CD4-positive, alpha-beta memory T cell (primary cell): Measurements from ENCODE around the gene SPIRE2. TPM values are rescaled to one million over a fixed set of nuclear protein-coding genes. Genes with fewer than 3 reads are reported as not detected.
A peak's percentile ranks its signal among the peaks of the same experiment; 100 is the strongest.
"Not testable (repeated sequence)": the region's sequence is repeated elsewhere in the genome, so short reads cannot be mapped to it uniquely, and the experiment has no call there.

Experiments
- CTCF ChIA-PET: fragments of 350-600 bp; sonication (Branson Sonifier 250); formaldehyde crosslinking; loops from one replicate; lab custom pipeline; 2021; ENCODE audit warnings: inconsistent platforms; ENCODE audit not compliant: partially characterized antibody; lab: Charles Lee
- POLR2A ChIA-PET: fragments of 350-600 bp; sonication (Branson Sonifier 250); formaldehyde crosslinking; loops from one replicate; lab custom pipeline; 2021; ENCODE audit not compliant: partially characterized antibody; lab: Charles Lee
- DNase-seq, 5 donors: peaks; one replicate each; pipeline versions ENCODE4 v3.0.0 to v3.0.0-alpha.2; 2020 to 2022; ENCODE audit warnings: mixed read lengths in 1 of 5
- H3K27ac ChIP-seq: one replicate; pipeline ENCODE4 v1.7.0; 2013; ENCODE audit warnings: low read depth, low read length
- H3K27me3 ChIP-seq: 2 replicates; pipeline ENCODE4 v1.7.0; 2013; ENCODE audit warnings: mild to moderate bottlenecking, low read length, moderate library complexity; ENCODE audit not compliant: insufficient read depth
- H3K36me3 ChIP-seq: 2 replicates; pipeline ENCODE4 v1.7.0; 2013; ENCODE audit warnings: mild to moderate bottlenecking, low read length, moderate library complexity; ENCODE audit not compliant: insufficient read depth
- H3K4me1 ChIP-seq: 2 replicates; pipeline ENCODE4 v1.7.0; 2013; ENCODE audit warnings: mild to moderate bottlenecking, low read length, moderate library complexity; ENCODE audit not compliant: insufficient read depth
- H3K4me3 ChIP-seq, 2 donors: one replicate each; pipeline ENCODE4 v1.7.0; 2013; ENCODE audit warnings: low read length in 2 of 2, mild to moderate bottlenecking in 1 of 2
- H3K9me3 ChIP-seq, 2 donors: one replicate each; pipeline ENCODE4 v1.7.0; 2013; ENCODE audit warnings: low read length in 2 of 2, control low read depth in 1 of 2; ENCODE audit not compliant: control insufficient read depth in 1 of 2
- H3K27ac Mint-ChIP-seq, 7 donors: one replicate each; pipeline ENCODE4 v1.8.0; 2020 to 2021; ENCODE audit warnings: mixed read lengths in 7 of 7, mild to moderate bottlenecking in 6 of 7, inconsistent platforms in 3 of 7, moderate library complexity in 3 of 7
- H3K27me3 Mint-ChIP-seq, 2 donors: one replicate each; pipeline ENCODE4 v1.8.0; 2020 to 2021; ENCODE audit warnings: mixed read lengths in 2 of 2
- H3K36me3 Mint-ChIP-seq, 2 donors: one replicate each; pipeline ENCODE4 v1.8.0; 2020 to 2021; ENCODE audit warnings: mixed read lengths in 2 of 2, inconsistent platforms in 1 of 2, mild to moderate bottlenecking in 1 of 2
- H3K4me1 Mint-ChIP-seq, 4 donors: one replicate each; pipeline ENCODE4 v1.8.0; 2020 to 2021; ENCODE audit warnings: mixed read lengths in 4 of 4, mild to moderate bottlenecking in 1 of 4
- H3K4me3 Mint-ChIP-seq, 8 donors: one replicate each; pipeline ENCODE4 v1.8.0; 2020 to 2021; ENCODE audit warnings: mixed read lengths in 8 of 8, mild to moderate bottlenecking in 7 of 8, moderate library complexity in 6 of 8, inconsistent platforms in 3 of 8
- H3K9me3 Mint-ChIP-seq, 8 donors: one replicate each; pipeline ENCODE4 v1.8.0; 2020 to 2021; ENCODE audit warnings: mixed read lengths in 8 of 8, mild to moderate bottlenecking in 5 of 8, inconsistent platforms in 3 of 8, moderate library complexity in 1 of 8
- intact Hi-C: fragments of 100-400 bp; cut with micrococcal nuclease; formaldehyde crosslinking; loops from one replicate; pipeline ENCODE4 v1.15.1; 2023
- polyA plus RNA-seq, 2 donors: library from polyadenylated mRNA; unstranded; fragments of 300-500 nt; fragmentation: Illumina TruSeq; gene quantifications; one replicate each; pipeline ENCODE4 v1.2.3, GENCODE V29; 2021
- total RNA-seq, 2 experiments: library from RNA; stranded (reverse); gene quantifications; one replicate each; pipeline ENCODE4 v1.2.3, GENCODE V29; 2021

Gene SPIRE2
- total and polyA plus RNA-seq, 4 experiments from 2014 or later, result 0.71 to 3.3 (median 3.0) TPM; not detected in 1

DNA sequence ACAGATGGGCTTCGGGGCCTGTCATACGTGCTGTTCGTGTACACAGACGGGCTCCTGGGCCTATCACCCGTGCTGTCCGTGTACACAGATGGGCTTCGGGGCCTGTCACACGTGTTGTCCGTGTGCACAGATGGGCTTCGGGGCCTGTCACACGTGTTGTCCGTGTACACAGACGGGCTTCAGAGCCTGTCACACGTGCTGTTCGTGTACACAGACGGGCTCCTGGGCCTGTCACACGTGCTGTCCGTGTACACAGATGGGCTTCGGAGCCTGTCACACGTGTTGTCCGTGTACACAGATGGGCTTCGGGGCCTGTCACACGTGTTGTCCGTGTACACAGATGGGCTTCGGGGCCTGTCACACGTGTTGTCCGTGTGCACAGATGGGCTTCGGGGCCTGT, 50.8 kb downstream of the SPIRE2 start:
- DNase-seq, H3K4me3 Mint-ChIP-seq, H3K27me3 ChIP-seq, H3K27ac Mint-ChIP-seq, H3K27ac ChIP-seq, CTCF ChIA-PET, H3K4me3 ChIP-seq, H3K9me3 ChIP-seq, POLR2A ChIA-PET, H3K27me3 Mint-ChIP-seq: not testable (repeated sequence)
- Mint-ChIP-seq H3K4me1 (peaks cover 4 to 39% (median 16%) of the 10 kb centered on the region in 4 donors), H3K36me3 (peaks cover 44 to 48% of the 10 kb centered on the region in 2 donors), H3K9me3 (peaks cover 0 to 10% (median 4%) of the 10 kb centered on the region in 8 donors)
- Histone ChIP-seq H3K36me3 (peaks cover 48% of the 10 kb centered on the region), H3K4me1 (peaks cover 14% of the 10 kb centered on the region)
- intact Hi-C loops, result loop anchor here (10.0 kb wide), 1 partner anchor 314 kb away; the partner anchor contains the start of gene RPL13

GRCh38 chr16:89880477-89881367, 52.4 kb downstream of the SPIRE2 start:
- Mint-ChIP-seq H3K4me1 (peaks cover 4 to 25% (median 13%) of the 10 kb centered on the region in 4 donors), H3K36me3 (peaks cover 44 to 50% of the 10 kb centered on the region in 2 donors), H3K27me3 (no peaks in the 10 kb centered on the region), H3K4me3 (no peak overlapping the region), H3K9me3 (no peaks in the 10 kb centered on the region), H3K27ac (peak overlapping the region in 2 of 7 donors; percentile 17 to 63)
- no peak overlapping the region for H3K27ac ChIP-seq
- H3K27me3 ChIP-seq, result no peaks in the 10 kb centered on the region
- H3K9me3 ChIP-seq, result no peaks in the 10 kb centered on the region
- no peak overlapping the region for H3K4me3 ChIP-seq
- intact Hi-C loops, result no loop called here
- ChIA-PET CTCF (interaction anchor here (0.6 kb wide), 1 partner anchor 182 kb away, joined by 4 read pairs; no protein-coding TSS in a partner anchor), POLR2A (no interaction called here)
- H3K36me3 ChIP-seq, result peaks cover 50% of the 10 kb centered on the region
- DNase-seq, result no peak
- H3K4me1 ChIP-seq, result peaks cover 3% of the 10 kb centered on the region

DNA sequence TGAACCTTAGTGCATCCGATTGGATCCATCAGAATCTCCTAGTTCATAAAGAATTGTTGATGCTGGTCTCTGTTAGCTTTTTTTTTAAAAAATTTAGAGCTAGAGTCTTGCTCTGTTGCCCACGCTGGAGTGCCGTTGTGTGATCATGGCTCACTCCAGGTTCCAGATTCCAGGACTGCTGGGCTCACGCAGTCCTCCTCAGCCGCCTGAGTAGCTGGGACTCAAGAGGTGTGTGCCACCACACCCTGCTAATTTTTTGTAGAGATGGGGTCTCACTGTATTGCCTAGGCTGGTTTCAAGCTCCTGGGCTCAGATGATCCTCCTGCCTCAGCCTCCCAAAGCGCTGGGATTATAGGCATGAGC, 53.1 kb downstream of the SPIRE2 start:
- Mint-ChIP-seq H3K36me3 (peaks cover 48 to 54% of the 10 kb centered on the region in 2 donors), H3K27ac (peak overlapping the region in 1 of 7 donors; percentile 17), H3K4me1 (peaks cover 4 to 25% (median 13%) of the 10 kb centered on the region in 4 donors), H3K4me3 (no peak overlapping the region), H3K27me3 (no peaks in the 10 kb centered on the region), H3K9me3 (no peaks in the 10 kb centered on the region)
- H3K4me3 ChIP-seq, result no peak overlapping the region
- DNase-seq, result no peak
- no peak overlapping the region for H3K27ac ChIP-seq
- intact Hi-C loops, result no loop called here
- H3K27me3 ChIP-seq, result no peaks in the 10 kb centered on the region
- POLR2A ChIA-PET, result no interaction called here
- CTCF ChIA-PET, result interaction anchor here (0.7 kb wide), 1 partner anchor 26 kb away, joined by 4 read pairs; no protein-coding TSS in a partner anchor
- no peaks in the 10 kb centered on the region for H3K4me1 ChIP-seq
- peaks cover 51% of the 10 kb centered on the region for H3K36me3 ChIP-seq
- no peaks in the 10 kb centered on the region for H3K9me3 ChIP-seq

GRCh38 chr16:89883346-89884040, 55.2 kb downstream of the SPIRE2 start:
- peaks cover 4 to 20% (median 12%) of the 10 kb centered on the region in 4 donors for H3K4me1 Mint-ChIP-seq
- intact Hi-C loops, result no loop called here
- H3K4me3 Mint-ChIP-seq, result no peak overlapping the region
- no peak overlapping the region for H3K27ac ChIP-seq
- H3K27ac Mint-ChIP-seq, result peak overlapping the region in 5 of 7 donors; percentile 10 to 84 (median 54)
- no peaks in the 10 kb centered on the region for H3K27me3 Mint-ChIP-seq
- peaks cover 0 to 2% (median 0%) of the 10 kb centered on the region in 8 donors for H3K9me3 Mint-ChIP-seq
- DNase-seq, result no peak
- H3K9me3 ChIP-seq, result no peaks in the 10 kb centered on the region
- POLR2A ChIA-PET, result no interaction called here
- peaks cover 57 to 60% of the 10 kb centered on the region in 2 donors for H3K36me3 Mint-ChIP-seq
- H3K36me3 ChIP-seq, result peaks cover 63% of the 10 kb centered on the region
- CTCF ChIA-PET, result no interaction called here
- no peaks in the 10 kb centered on the region for H3K27me3 ChIP-seq
- H3K4me1 ChIP-seq, result no peaks in the 10 kb centered on the region
- no peak overlapping the region for H3K4me3 ChIP-seq

GRCh38 chr16:89884041-89884421, 55.8 kb downstream of the SPIRE2 start:
- no peak overlapping the region for H3K4me3 ChIP-seq
- Mint-ChIP-seq H3K9me3 (peaks cover 0 to 2% (median 0%) of the 10 kb centered on the region in 8 donors), H3K36me3 (peaks cover 54 to 58% of the 10 kb centered on the region in 2 donors), H3K4me3 (no peak overlapping the region), H3K4me1 (peaks cover 4 to 16% (median 12%) of the 10 kb centered on the region in 4 donors), H3K27ac (peak overlapping the region in 1 of 7 donors; percentile 54), H3K27me3 (no peaks in the 10 kb centered on the region)
- H3K36me3 ChIP-seq, result peaks cover 59% of the 10 kb centered on the region
- H3K27ac ChIP-seq, result no peak overlapping the region
- no peaks in the 10 kb centered on the region for H3K9me3 ChIP-seq
- no peaks in the 10 kb centered on the region for H3K4me1 ChIP-seq
- DNase-seq, result no peak
- CTCF ChIA-PET, result no interaction called here
- POLR2A ChIA-PET, result no interaction called here
- no peaks in the 10 kb centered on the region for H3K27me3 ChIP-seq
- intact Hi-C loops, result no loop called here

DNA sequence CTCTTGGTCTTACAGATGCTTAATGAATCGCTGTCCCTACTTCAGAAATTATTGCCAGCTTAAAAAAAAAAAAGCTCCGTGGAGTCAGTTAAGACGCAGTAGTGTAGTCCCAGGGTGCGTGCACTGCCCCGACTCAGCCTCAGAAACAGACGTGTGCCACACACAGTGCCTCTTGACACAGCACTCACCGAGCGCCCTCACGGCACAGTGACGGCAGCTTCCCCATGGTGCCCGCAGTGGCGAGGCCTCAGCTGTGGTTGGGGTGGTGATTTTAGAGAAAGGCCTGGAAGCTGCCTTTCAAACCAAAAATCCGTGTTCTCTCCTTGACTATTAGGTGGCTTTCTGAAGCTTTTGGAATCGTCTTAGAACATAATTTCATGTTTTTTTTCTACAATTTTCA, 59.0 kb downstream of the SPIRE2 start:
- Mint-ChIP-seq H3K27me3 (no peaks in the 10 kb centered on the region), H3K27ac (peak overlapping the region in 2 of 7 donors; percentile 54 to 59), H3K4me3 (no peak overlapping the region), H3K4me1 (peaks cover 6 to 14% (median 11%) of the 10 kb centered on the region in 4 donors), H3K9me3 (peaks cover 0 to 2% (median 0%) of the 10 kb centered on the region in 8 donors), H3K36me3 (peaks cover 41 to 63% of the 10 kb centered on the region in 2 donors)
- peaks cover 54% of the 10 kb centered on the region for H3K36me3 ChIP-seq
- POLR2A ChIA-PET, result no interaction called here
- no peaks in the 10 kb centered on the region for H3K27me3 ChIP-seq
- CTCF ChIA-PET, result interaction anchor here (1.1 kb wide), 1 partner anchor 187 kb away, joined by 4 read pairs; no protein-coding TSS in a partner anchor
- no peak overlapping the region for H3K27ac ChIP-seq
- H3K9me3 ChIP-seq, result no peaks in the 10 kb centered on the region
- H3K4me3 ChIP-seq, result no peak overlapping the region
- H3K4me1 ChIP-seq, result peaks cover 4% of the 10 kb centered on the region
- DNase-seq, result no peak
- intact Hi-C loops, result no loop called here

DNA sequence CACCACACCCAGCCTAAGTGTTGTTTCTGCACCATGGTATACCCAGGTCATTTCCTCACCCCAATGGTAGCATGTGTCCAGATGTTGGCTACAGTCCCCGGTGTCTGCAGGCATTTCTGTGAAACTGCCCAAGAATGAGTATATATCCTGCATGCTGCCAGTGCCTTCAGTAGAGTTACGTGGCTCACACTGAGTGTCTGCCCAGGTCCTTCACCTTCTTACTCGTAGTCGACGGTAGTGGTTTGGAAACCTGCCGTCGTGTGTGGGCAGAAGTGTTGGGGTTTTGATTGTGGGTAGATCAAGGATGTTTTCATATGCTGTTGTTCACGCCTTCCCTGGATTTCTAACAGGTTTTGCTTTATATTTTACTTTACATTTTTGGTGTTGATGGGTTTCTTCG, 61.9 kb downstream of the SPIRE2 start:
- H3K27ac Mint-ChIP-seq, result peak overlapping the region in 2 of 7 donors; percentile 33 to 62
- no peak overlapping the region for H3K4me3 Mint-ChIP-seq
- Histone ChIP-seq H3K36me3 (peaks cover 45% of the 10 kb centered on the region), H3K4me1 (peaks cover 4% of the 10 kb centered on the region), H3K4me3 (no peak overlapping the region), H3K27me3 (no peaks in the 10 kb centered on the region), H3K27ac (no peak overlapping the region), H3K9me3 (no peaks in the 10 kb centered on the region)
- CTCF ChIA-PET, result interaction anchor here (0.7 kb wide), 1 partner anchor 9 kb away, joined by 3 read pairs; no protein-coding TSS in a partner anchor
- peaks cover 26 to 63% of the 10 kb centered on the region in 2 donors for H3K36me3 Mint-ChIP-seq
- peaks cover 6 to 8% (median 7%) of the 10 kb centered on the region in 4 donors for H3K4me1 Mint-ChIP-seq
- POLR2A ChIA-PET, result no interaction called here
- no peaks in the 10 kb centered on the region for H3K27me3 Mint-ChIP-seq
- intact Hi-C loops, result no loop called here
- H3K9me3 Mint-ChIP-seq, result peaks cover 0 to 2% (median 0%) of the 10 kb centered on the region in 8 donors
- DNase-seq, result no peak
